Stimulated activated naive B cell treated with anti-CD40 and anti-IgM and Interleukin-4, amounts not matched to agents 10 μg/mL and 1 μg/mL and 100 μg/mL, for 72 hours (primary cell): ENCODE results near the gene INPP5K.

ENCODE experiments used
- ATAC-seq, 2 donors: fragments of 150-1000 bp; cut with Tn5 transposase; replicated peaks; 2 replicates each; pipeline ENCODE4 v1.10.0; 2021; ENCODE audit warnings: moderate library complexity in 1 of 2
- DNase-seq: peaks from one replicate; pipeline ENCODE4 v3.0.0; 2021
- H3K27ac Mint-ChIP-seq: one replicate; pipeline ENCODE4 v1.8.0; 2022; ENCODE audit warnings: mild to moderate bottlenecking, mixed read lengths
- H3K27me3 Mint-ChIP-seq, 2 donors: one replicate each; pipeline ENCODE4 v1.8.0; 2022; ENCODE audit warnings: mixed read lengths in 2 of 2
- H3K36me3 Mint-ChIP-seq, 2 donors: one replicate each; pipeline ENCODE4 v1.8.0; 2022; ENCODE audit warnings: mixed read lengths in 2 of 2, mild to moderate bottlenecking in 1 of 2
- H3K4me1 Mint-ChIP-seq, 2 donors: one replicate each; pipeline ENCODE4 v1.8.0; 2022; ENCODE audit warnings: mixed read lengths in 2 of 2, mild to moderate bottlenecking in 1 of 2
- H3K4me3 Mint-ChIP-seq, 2 donors: one replicate each; pipeline ENCODE4 v1.8.0; 2022; ENCODE audit warnings: mild to moderate bottlenecking in 2 of 2, mixed read lengths in 2 of 2, moderate library complexity in 1 of 2
- H3K9me3 Mint-ChIP-seq, 2 donors: one replicate each; pipeline ENCODE4 v1.8.0; 2022; ENCODE audit warnings: mixed read lengths in 2 of 2, mild to moderate bottlenecking in 1 of 2

INPP5K gene

DNA sequence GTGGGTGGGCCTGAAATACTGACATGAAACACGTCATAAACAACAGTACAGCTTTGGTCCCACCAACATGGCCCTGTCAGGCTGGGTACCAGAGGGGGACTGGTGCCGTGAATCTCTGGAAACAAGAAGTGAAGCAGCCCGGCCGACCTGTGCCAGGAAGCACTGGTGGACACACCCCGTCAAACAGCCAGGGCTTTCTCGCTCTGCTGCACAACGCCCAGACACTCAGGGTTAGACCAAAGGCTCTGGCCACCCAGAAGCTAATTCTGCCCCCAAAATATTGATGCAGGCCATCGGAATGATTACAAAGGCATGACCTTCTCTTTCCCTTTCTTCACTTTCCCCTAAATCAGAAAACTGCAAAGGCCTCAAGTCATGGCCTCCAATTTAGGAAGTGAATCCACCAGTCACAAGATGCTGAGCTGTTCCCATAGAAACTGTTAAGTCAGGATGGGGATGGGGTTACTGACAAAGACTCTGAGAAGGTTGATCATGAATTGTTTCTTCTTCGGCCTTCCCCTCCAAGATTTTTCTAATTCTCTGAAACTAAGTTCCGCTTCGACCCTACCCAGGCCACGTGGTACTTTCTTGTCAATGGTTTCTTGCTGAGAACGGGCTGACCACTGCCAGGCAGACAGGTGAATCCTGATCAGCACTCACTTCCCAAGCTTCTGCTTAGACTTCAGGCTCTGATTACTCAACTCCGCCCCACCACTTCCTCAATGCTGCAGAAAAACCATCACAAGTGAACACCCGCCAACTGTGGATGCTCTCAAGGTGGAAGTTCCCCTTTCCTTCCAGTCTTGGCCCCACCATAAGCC lies 39.4 kb upstream of the INPP5K start:
- peaks cover 47 to 84% of the 10 kb centered on the region in 2 donors for H3K4me1 Mint-ChIP-seq
- peak overlapping the region; percentile 63 for H3K27ac Mint-ChIP-seq
- H3K27me3 Mint-ChIP-seq, result no peaks in the 10 kb centered on the region
- H3K36me3 Mint-ChIP-seq, result peaks cover 34 to 42% of the 10 kb centered on the region in 2 donors
- no peaks in the 10 kb centered on the region for H3K9me3 Mint-ChIP-seq
- DNase-seq (peak; percentile 65), ATAC-seq (peak; percentile 87 to 88)
- H3K4me3 Mint-ChIP-seq, result peak overlapping the region; percentile 4 to 55

DNA sequence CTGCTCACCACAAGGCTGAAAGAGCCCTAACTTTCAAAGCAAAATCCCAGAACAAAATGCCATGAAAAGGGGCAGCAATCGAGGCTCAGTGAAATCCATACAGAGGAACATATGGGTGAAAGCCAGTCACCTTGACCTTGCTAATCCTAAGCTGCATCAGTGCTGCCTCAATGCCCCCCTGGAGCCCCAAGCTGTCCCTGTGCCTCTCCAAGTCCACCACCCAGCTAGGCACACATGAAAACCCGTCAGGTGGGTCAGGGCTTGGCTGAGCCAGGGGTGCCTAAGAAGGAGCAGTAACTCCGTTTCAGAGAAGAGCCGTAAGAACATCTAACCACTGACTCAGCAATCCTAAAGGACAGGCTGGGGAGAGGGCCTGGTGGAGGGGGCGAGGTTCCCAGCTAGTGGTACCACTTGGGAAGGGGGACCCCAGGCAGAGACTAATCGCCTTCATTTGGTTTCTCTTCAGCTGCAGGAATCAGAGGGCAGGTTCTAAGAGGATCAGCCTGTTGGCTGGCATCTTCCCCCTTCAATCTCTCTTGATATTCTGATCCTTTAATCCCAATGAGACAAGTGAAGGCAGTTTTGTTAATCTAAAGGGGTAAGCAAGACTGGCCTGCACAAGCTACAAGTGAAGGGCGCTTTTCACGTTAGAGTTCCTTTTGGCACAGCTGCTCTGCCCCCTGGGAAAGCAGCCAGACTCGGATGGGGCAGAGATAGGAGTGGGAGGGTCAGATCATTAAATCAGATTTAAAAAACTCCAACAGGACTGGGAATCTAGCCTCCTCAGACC lies 38.5 kb upstream of the INPP5K start:
- H3K27me3 Mint-ChIP-seq, result no peaks in the 10 kb centered on the region
- peak overlapping the region; percentile 21 to 55 for H3K4me3 Mint-ChIP-seq
- no peaks in the 10 kb centered on the region for H3K9me3 Mint-ChIP-seq
- ATAC-seq (no peak), DNase-seq (no peak)
- H3K27ac Mint-ChIP-seq, result peak overlapping the region; percentile 63
- H3K36me3 Mint-ChIP-seq, result peaks cover 42 to 45% of the 10 kb centered on the region in 2 donors
- H3K4me1 Mint-ChIP-seq, result peaks cover 43 to 75% of the 10 kb centered on the region in 2 donors

DNA sequence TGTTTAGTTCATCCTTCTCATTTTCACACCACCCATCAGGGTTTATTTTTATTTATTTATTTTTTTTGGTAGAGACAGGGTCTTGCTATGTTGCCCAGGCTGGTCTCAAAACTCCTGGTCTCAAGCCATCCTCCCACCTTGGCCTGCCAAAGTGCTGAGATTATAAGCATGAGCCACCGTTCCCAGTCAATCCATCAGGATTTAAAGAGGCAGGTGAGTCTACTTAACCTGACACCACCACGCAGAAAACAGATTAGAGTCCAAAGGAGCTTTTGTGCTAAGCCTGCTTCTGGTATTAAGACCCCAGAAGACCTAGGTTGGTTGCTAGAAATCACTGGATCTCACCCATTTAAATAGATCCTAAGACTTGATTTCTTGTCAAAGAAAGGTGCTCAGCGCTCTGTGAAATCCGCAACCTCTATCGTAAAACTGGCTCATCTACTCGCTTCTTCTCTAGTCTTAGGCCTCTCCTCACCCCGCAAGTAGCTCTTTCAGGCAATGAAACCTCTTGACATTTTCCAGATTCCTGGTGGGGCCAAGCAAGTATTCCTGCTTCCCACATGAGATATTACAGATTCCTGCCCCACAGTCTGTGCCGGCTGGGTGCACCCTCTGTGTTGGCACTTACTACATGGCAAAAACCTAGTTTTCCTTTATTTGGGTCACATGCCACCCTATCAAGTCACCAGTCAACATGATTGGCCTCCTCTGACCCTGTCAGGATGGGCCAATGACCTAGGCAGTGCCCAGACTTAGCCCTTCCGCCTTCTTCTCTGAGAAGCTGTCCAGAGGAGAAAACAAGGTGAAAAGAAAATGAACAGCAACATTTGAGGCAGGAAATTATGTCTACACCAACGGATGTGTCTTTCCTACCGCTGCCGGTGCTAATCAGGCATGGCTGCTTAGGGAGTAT lies 37.2 kb upstream of the INPP5K start:
- Mint-ChIP-seq H3K27me3 (no peaks in the 10 kb centered on the region), H3K4me1 (peaks cover 36 to 61% of the 10 kb centered on the region in 2 donors), H3K4me3 (no peak overlapping the region), H3K9me3 (no peaks in the 10 kb centered on the region), H3K36me3 (peaks cover 41 to 43% of the 10 kb centered on the region in 2 donors), H3K27ac (peak overlapping the region; percentile 56)
- no peak for ATAC-seq
- DNase-seq, result no peak

DNA sequence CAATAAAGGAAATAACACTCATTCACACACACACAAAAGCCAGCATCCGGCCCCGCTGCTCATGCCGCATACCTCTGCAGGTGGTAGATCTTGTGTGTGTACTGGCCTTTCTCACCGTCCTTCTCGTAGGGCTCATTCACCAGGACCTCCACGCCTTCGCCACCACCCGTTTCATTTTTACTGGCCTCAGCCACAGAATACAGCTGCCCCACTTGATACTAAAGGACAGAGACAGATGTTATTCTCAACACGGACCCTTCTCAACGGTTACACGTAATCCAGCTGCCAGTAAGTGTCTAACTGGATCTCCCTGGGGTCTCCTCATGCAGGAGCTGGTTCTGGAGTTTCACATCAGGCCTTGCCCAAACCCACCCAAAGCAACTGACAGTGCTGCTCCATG lies 36.5 kb upstream of the INPP5K start:
- DNase-seq, result no peak
- peaks cover 46 to 50% of the 10 kb centered on the region in 2 donors for H3K36me3 Mint-ChIP-seq
- no peak overlapping the region for H3K27ac Mint-ChIP-seq
- peaks cover 35 to 57% of the 10 kb centered on the region in 2 donors for H3K4me1 Mint-ChIP-seq
- no peak for ATAC-seq
- H3K27me3 Mint-ChIP-seq, result no peaks in the 10 kb centered on the region
- H3K4me3 Mint-ChIP-seq, result no peak overlapping the region
- no peaks in the 10 kb centered on the region for H3K9me3 Mint-ChIP-seq

DNA sequence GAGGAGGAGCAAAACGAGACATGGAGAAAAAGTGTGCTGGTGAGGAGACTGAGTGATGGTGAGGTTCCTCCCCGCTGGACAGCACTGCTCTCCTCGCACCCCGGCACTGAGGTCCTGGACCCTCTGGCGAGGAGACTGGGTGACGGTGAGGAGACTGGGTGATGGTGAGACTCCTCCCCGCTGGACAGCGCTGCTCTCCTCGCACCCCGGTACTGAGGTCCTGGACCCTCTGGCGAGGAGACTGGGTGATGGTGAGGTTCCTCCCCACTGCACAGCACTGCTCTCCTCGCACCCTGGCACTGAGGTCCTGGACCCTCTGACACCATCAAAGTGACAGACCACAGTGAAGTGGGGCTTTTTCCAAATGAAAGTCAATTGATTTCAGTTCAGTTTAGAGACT lies 35.3 kb upstream of the INPP5K start:
- DNase-seq, result no peak
- Mint-ChIP-seq H3K36me3 (peaks cover 41 to 49% of the 10 kb centered on the region in 2 donors), H3K27ac (peak overlapping the region; percentile 25), H3K4me1 (peaks cover 29 to 46% of the 10 kb centered on the region in 2 donors), H3K4me3 (peak overlapping the region in 1 of 2 donors; percentile 50), H3K27me3 (no peaks in the 10 kb centered on the region), H3K9me3 (no peaks in the 10 kb centered on the region)
- peak in 1 of 2 donors; percentile 15 for ATAC-seq

DNA sequence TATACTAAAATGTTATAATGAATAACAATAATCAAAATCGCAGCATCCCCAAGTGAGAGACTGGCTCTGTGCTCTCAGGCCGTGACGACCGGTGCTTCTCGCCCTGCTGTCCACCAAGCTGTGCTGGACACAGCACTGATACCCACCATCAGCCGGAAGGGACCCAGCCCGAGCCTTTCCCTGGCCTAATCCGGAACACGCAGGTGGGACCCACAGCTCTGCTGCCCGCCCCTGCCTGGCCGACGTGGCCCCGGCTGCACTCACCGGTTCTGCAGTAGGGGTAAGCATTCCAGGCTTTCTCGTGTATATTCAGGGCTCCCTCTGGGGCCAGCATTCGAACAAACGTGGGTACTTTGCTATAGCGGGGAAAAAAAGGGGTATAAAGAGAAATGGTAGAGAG lies 31.6 kb upstream of the INPP5K start:
- Mint-ChIP-seq H3K9me3 (no peaks in the 10 kb centered on the region), H3K27me3 (no peaks in the 10 kb centered on the region), H3K36me3 (peaks cover 57 to 65% of the 10 kb centered on the region in 2 donors), H3K4me3 (no peak overlapping the region), H3K4me1 (peaks cover 8 to 9% of the 10 kb centered on the region in 2 donors), H3K27ac (no peak overlapping the region)
- ATAC-seq, result no peak
- no peak for DNase-seq

DNA sequence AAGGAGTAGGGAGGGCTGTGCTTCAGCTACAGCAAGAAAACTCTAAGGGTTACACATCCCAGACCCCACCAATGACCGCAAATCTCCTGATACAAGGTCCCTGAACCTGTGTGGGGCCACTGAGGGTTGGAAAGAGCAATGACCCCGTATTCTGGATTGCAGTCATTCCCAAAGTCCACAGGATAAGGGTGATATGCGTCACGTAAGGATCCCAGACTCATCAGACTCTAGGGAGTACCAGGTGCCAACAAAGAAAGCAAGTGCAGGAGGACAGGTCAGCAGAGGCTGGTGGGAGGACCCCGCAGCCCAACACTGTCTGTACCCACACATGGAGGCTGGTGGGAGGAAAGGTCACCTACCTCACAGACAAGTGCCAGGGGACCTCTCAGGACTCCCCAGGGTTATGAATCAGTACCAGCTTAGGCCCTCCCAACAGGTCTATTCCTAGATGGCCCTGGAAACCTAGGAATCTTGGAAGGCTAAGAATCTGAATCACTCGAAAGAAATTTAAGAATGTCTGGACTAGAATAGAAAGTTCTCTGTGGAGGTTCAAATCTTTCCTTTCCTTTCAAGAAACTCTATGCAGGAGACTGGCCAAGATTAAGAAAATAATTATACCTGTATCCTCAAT lies 30.0 kb upstream of the INPP5K start:
- H3K4me3 Mint-ChIP-seq, result no peak overlapping the region

DNA sequence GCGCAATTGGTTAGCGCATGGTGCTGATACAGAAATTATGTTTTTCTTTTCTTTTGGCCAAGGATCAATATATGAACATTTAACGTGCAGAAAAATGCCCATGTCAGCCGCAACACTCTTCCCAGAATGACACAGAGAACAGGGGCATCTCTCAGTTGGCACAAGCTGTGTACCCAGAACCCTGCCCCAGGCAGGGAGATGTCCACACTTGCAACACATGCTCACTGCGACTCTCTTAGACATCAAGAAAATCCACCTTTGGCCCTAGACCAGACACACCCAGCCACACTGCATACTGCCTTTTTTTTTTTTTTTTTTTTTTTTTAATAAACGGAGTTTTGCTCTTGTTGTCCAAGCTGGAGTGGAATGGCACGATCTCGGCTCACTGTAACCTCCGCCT lies 29.2 kb upstream of the INPP5K start:
- H3K27me3 Mint-ChIP-seq, result no peaks in the 10 kb centered on the region
- H3K4me1 Mint-ChIP-seq, result no peaks in the 10 kb centered on the region
- peaks cover 58 to 65% of the 10 kb centered on the region in 2 donors for H3K36me3 Mint-ChIP-seq
- ATAC-seq (no peak), DNase-seq (no peak)
- no peaks in the 10 kb centered on the region for H3K9me3 Mint-ChIP-seq
- no peak overlapping the region for H3K4me3 Mint-ChIP-seq
- H3K27ac Mint-ChIP-seq, result no peak overlapping the region

More for the DNA sequence above, 30.0 kb upstream of the INPP5K start:
- Mint-ChIP-seq H3K4me1 (peaks cover under 1 to 3% of the 10 kb centered on the region in 2 donors), H3K36me3 (peaks cover 56 to 65% of the 10 kb centered on the region in 2 donors), H3K27ac (peak overlapping the region; percentile 78), H3K27me3 (no peaks in the 10 kb centered on the region), H3K9me3 (no peaks in the 10 kb centered on the region)
- DNase-seq (no peak), ATAC-seq (no peak)

DNA sequence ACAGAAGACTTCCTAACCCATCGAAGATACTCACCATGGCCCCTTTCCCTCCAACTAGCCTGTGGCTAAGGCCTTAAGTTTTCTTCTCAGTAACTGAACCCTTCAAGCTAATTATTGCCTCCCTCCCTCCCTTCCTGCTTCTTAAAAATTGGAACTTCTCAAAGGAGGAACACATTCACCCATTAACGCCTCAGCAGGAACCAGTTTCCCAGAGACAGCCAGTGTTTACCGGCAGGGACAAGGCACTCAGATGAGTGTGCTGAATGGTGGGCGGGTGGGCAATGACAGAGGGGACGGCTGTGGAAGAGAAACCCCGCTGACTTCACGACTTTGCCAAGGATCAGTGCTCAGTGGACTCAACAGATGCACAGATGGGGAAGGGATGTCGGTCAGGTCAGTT lies 25.9 kb upstream of the INPP5K start:
- H3K4me3 Mint-ChIP-seq, result no peak overlapping the region
- H3K9me3 Mint-ChIP-seq, result no peaks in the 10 kb centered on the region
- no peaks in the 10 kb centered on the region for H3K27me3 Mint-ChIP-seq
- DNase-seq (no peak), ATAC-seq (no peak)
- no peak overlapping the region for H3K27ac Mint-ChIP-seq
- H3K36me3 Mint-ChIP-seq, result peaks cover 61 to 73% of the 10 kb centered on the region in 2 donors
- peaks cover 0 to 4% of the 10 kb centered on the region in 2 donors for H3K4me1 Mint-ChIP-seq

DNA sequence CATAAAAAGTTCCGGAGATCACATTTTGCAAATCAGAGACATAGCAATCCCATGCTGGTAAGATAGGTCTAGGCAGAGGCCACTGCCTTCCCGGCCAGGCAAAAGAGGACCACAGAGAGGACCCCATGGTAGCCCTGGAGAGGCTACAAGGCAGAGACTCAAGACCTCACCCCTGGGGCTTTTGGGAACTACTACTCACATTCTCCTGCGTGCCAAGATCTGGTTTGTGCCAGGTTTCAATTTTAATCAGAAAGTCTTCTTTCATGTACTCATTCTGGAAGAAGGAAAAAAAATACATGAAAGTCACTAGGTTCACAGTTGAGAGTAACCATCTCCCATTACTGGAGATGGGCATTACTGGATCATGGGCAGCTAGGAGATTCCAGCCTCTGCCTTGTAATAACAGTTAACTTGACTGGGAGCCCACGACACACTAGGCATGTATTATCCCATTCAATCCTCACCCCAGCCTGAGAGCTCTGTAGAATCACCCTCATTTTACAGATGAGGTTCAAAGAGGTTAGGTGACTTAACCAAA lies 25.0 kb upstream of the INPP5K start:
- H3K27ac Mint-ChIP-seq, result no peak overlapping the region
- no peaks in the 10 kb centered on the region for H3K27me3 Mint-ChIP-seq
- H3K36me3 Mint-ChIP-seq, result peaks cover 61 to 67% of the 10 kb centered on the region in 2 donors
- peaks cover 0 to 4% of the 10 kb centered on the region in 2 donors for H3K4me1 Mint-ChIP-seq
- H3K9me3 Mint-ChIP-seq, result no peaks in the 10 kb centered on the region
- no peak for DNase-seq
- no peak for ATAC-seq
- no peak overlapping the region for H3K4me3 Mint-ChIP-seq

DNA sequence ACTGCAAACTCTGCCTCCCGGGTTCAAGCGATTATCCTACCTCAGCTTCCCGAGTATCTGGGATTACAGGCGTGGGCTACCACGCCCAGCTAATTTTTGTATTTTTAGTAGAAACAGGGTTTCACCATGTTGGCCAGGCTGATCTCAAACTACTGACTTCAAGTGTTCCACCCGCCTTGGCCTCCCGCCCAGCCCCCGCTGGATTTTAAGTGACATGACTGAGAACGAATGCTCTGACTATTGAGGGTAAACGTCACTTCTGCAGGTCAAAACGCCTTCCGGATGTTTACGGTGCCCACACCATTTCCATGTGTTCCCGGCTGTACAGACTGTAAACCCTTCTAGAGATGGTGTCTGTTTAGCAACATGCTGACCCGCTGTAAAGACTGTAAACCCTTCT lies 23.4 kb upstream of the INPP5K start:
- no peak overlapping the region for H3K27ac Mint-ChIP-seq
- peaks cover 0 to 4% of the 10 kb centered on the region in 2 donors for H3K4me1 Mint-ChIP-seq
- no peak for DNase-seq
- peaks cover 52 to 60% of the 10 kb centered on the region in 2 donors for H3K36me3 Mint-ChIP-seq
- no peaks in the 10 kb centered on the region for H3K27me3 Mint-ChIP-seq
- no peaks in the 10 kb centered on the region for H3K9me3 Mint-ChIP-seq
- no peak for ATAC-seq
- no peak overlapping the region for H3K4me3 Mint-ChIP-seq

DNA sequence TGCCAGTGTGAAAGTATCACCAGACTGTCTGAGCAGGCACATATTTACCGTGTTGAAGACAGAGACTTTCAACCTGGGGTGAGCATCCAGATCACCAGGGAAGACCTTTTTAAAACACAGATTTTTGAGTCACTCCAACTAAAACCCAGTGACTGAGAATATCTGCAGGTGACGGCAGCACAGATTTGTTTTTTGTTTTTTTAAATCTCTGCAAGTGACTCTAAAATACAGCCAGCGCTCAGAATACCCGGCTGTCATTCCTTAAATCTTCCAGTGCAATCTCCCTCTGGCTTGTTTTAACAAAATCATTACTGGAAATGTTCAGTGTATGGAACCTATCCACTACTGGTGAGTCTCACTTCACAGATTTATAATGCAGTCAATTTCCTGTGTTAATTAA lies 19.3 kb upstream of the INPP5K start:
- Mint-ChIP-seq H3K36me3 (peaks cover 56 to 64% of the 10 kb centered on the region in 2 donors), H3K4me1 (peaks cover 7 to 22% of the 10 kb centered on the region in 2 donors), H3K27ac (no peak overlapping the region), H3K9me3 (no peaks in the 10 kb centered on the region), H3K27me3 (no peaks in the 10 kb centered on the region), H3K4me3 (no peak overlapping the region)
- ATAC-seq (no peak), DNase-seq (no peak)

DNA sequence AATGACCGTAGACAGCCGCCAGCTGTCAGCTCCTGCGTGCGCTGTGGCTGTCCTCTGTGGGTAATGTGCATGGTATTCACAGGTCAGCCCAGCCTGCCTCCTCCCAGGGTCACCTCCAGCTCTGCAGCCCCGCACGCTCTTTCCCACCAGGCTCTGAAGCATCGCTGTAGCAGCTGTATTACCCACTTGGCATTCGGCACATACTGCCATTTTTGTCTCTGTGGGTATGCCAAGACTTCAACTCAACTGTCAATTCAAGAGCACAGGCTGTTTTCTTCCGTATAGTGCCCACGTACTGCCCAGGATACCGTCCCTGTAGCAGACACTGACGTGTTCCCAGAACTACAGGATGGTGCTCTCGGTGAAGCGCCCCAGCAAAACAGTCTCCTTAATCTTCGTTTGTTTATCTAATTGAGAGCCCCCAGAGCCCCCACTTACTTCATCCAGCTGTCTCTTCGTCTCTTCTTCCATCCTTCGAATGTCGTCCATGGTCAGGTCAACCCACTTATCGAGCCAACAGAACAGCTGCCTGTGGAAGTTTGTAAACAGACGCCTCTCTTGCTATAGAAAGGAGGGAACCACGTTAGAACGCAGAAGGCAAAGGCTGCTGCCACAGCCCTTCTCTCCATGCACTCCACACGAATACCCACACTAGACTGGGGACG lies 17.4 kb upstream of the INPP5K start:
- DNase-seq (no peak), ATAC-seq (no peak)
- Mint-ChIP-seq H3K4me3 (no peak overlapping the region), H3K27me3 (no peaks in the 10 kb centered on the region), H3K9me3 (no peaks in the 10 kb centered on the region), H3K4me1 (peaks cover 11 to 24% of the 10 kb centered on the region in 2 donors), H3K27ac (no peak overlapping the region), H3K36me3 (peaks cover 48 to 56% of the 10 kb centered on the region in 2 donors)
